HepG2 (cell line): Measurements from ENCODE around the gene GSK3A.

Experiments used
- ADNP ChIP-seq: sonication (generic); formaldehyde crosslinking; IDR thresholded peaks from 2 replicates; pipeline ENCODE4 v1.4.0; 2020; ENCODE audit warnings: missing genetic modification reagents
- CHD2 ChIP-seq: IDR thresholded peaks from 2 replicates; pipeline ENCODE4 v1.6.1; 2011; ENCODE audit warnings: low read depth, low read length, improper control_type of control experiment
- HMG20B ChIP-seq: conservative IDR thresholded peaks from 2 replicates; pipeline ENCODE4 v1.6.1; 2016; ENCODE audit warnings: missing genetic modification reagents, missing compliant biosample characterization
- PAX8 ChIP-seq: sonication (generic); formaldehyde crosslinking; IDR thresholded peaks from 2 replicates; pipeline ENCODE4 v1.8.0; 2022; ENCODE audit warnings: mild to moderate bottlenecking, missing genetic modification reagents, borderline replicate concordance
- ZBTB38 ChIP-seq: sonication (generic); formaldehyde crosslinking; IDR thresholded peaks from 2 replicates; pipeline ENCODE4 v1.5.1; 2020; ENCODE audit warnings: mild to moderate bottlenecking, missing genetic modification reagents
- TF ChIP-seq, protein P1 (sequence below): sonication (generic); formaldehyde crosslinking; IDR thresholded peaks from 2 replicates; pipeline ENCODE4 v1.4.0; 2020; ENCODE audit warnings: mild to moderate bottlenecking, missing genetic modification reagents
- TF ChIP-seq, protein P2 (sequence below): sonication (generic); formaldehyde crosslinking; IDR thresholded peaks from 2 replicates; pipeline ENCODE4 v1.4.0; 2020; ENCODE audit warnings: low read depth, mild to moderate bottlenecking, missing genetic modification reagents
- TF ChIP-seq, protein P3 (sequence below): conservative IDR thresholded peaks from 2 replicates; pipeline ENCODE4 v1.6.1; 2018; ENCODE audit warnings: missing genetic modification reagents
- TF ChIP-seq, protein P4 (sequence below): IDR thresholded peaks from 2 replicates; pipeline ENCODE4 v1.6.1; 2012; ENCODE audit warnings: inconsistent platforms
- TF ChIP-seq, protein P5 (sequence below): sonication (generic); formaldehyde crosslinking; IDR thresholded peaks from 2 replicates; pipeline ENCODE4 v1.8.1; 2023; ENCODE audit warnings: mild to moderate bottlenecking, missing genetic modification reagents

DNA sequence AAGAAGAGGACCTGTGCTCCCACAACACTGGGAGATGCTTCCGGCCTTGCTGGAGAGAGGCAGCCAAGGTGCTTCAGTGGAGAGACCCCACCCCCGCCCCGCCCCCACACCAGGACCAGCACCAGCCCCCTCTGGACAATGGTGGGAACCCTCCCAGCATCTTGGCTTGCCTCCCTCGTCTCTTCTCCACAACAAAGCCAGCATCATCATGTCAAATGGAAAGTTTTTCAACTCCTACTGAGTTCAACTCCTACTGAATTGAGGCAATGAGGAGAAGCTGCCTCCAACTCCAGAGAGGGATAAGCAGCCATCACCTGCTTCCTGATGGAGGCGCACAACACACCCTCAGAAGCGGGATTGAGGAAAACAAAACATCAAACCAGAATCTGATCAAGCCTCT, 37.7 kb downstream of the GSK3A start:
- no peak for TF ChIP-seq ZBTB38 (CRISPR knock-in tag)
- TF ChIP-seq, protein P1, sequence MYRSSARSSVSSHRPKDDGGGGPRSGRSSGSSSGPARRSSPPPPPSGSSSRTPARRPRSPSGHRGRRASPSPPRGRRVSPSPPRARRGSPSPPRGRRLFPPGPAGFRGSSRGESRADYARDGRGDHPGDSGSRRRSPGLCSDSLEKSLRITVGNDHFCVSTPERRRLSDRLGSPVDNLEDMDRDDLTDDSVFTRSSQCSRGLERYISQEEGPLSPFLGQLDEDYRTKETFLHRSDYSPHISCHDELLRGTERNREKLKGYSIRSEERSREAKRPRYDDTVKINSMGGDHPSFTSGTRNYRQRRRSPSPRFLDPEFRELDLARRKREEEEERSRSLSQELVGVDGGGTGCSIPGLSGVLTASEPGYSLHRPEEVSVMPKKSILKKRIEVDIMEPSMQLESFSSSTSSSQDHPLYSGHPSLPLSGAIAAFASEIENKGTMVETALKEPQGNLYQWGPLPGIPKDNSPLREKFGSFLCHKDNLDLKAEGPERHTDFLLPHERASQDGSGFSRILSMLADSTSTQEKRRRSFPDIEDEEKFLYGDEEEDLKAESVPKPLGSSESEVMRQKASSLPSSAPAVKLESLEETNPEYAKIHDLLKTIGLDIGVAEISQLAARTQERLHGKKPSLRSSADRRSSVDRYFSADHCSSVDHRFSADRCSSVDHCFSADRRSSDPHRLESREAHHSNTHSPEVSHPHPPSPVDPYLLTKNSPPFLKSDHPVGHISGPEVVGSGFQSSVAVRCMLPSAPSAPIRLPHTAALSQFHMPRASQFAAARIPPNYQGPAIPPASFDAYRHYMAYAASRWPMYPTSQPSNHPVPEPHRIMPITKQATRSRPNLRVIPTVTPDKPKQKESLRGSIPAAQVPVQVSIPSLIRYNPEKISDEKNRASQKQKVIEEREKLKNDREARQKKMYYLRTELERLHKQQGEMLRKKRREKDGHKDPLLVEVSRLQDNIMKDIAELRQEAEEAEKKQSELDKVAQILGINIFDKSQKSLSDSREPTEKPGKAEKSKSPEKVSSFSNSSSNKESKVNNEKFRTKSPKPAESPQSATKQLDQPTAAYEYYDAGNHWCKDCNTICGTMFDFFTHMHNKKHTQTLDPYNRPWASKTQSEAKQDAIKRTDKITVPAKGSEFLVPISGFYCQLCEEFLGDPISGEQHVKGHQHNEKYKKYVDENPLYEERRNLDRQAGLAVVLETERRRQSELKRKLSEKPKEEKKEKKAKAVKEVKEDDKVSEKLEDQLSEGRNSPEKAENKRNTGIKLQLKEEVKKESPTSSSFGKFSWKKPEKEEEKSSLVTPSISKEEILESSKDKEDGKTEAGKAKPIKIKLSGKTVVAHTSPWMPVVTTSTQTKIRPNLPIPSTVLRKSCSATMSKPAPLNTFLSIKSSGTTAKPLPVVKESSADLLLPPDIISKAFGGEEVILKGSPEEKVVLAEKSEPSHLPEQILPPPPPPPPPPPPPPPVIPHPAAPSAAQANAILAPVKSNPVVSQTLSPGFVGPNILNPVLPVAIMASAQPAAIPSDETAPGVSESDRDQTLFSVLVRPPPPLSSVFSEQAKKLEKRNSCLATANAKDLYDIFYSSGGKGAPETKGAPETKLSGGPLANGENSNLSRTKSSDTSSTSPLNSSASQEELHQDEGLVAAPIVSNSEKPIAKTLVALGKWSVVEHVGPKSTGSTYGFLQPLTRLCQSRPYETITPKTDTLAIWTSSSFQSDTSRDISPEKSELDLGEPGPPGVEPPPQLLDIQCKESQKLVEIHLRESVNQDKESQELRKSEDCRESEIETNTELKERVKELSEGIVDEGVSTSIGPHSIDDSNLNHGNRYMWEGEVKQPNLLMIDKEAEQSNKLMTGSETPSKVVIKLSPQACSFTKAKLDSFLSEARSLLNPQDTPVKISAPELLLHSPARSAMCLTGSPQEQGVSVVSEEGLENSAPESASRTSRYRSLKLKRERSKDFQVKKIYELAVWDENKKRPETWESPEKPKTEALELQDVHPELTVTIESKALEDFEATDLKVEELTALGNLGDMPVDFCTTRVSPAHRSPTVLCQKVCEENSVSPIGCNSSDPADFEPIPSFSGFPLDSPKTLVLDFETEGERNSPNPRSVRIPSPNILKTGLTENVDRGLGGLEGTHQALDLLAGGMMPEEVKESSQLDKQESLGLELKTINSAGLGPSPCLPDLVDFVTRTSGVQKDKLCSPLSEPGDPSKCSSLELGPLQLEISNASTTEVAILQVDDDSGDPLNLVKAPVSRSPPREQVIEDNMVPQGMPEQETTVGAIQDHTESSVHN (CRISPR knock-in tag): no peak
- no peak for TF ChIP-seq ADNP
- no peak for TF ChIP-seq CHD2
- TF ChIP-seq, protein P2, sequence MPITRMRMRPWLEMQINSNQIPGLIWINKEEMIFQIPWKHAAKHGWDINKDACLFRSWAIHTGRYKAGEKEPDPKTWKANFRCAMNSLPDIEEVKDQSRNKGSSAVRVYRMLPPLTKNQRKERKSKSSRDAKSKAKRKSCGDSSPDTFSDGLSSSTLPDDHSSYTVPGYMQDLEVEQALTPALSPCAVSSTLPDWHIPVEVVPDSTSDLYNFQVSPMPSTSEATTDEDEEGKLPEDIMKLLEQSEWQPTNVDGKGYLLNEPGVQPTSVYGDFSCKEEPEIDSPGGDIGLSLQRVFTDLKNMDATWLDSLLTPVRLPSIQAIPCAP (CRISPR knock-in tag): no peak
- TF ChIP-seq, protein P3, sequence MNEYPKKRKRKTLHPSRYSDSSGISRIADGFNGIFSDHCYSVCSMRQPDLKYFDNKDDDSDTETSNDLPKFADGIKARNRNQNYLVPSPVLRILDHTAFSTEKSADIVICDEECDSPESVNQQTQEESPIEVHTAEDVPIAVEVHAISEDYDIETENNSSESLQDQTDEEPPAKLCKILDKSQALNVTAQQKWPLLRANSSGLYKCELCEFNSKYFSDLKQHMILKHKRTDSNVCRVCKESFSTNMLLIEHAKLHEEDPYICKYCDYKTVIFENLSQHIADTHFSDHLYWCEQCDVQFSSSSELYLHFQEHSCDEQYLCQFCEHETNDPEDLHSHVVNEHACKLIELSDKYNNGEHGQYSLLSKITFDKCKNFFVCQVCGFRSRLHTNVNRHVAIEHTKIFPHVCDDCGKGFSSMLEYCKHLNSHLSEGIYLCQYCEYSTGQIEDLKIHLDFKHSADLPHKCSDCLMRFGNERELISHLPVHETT: no peak
- TF ChIP-seq, protein P4, sequence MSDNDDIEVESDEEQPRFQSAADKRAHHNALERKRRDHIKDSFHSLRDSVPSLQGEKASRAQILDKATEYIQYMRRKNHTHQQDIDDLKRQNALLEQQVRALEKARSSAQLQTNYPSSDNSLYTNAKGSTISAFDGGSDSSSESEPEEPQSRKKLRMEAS: no peak
- TF ChIP-seq, protein P5, sequence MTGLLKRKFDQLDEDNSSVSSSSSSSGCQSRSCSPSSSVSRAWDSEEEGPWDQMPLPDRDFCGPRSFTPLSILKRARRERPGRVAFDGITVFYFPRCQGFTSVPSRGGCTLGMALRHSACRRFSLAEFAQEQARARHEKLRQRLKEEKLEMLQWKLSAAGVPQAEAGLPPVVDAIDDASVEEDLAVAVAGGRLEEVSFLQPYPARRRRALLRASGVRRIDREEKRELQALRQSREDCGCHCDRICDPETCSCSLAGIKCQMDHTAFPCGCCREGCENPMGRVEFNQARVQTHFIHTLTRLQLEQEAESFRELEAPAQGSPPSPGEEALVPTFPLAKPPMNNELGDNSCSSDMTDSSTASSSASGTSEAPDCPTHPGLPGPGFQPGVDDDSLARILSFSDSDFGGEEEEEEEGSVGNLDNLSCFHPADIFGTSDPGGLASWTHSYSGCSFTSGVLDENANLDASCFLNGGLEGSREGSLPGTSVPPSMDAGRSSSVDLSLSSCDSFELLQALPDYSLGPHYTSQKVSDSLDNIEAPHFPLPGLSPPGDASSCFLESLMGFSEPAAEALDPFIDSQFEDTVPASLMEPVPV (CRISPR knock-in tag): no peak
- no peak for TF ChIP-seq HMG20B
- no peak for TF ChIP-seq PAX8 (CRISPR knock-in tag)
